Body of pancreas (tissue), 4 donors: ENCODE measurements around the gene RBM19.

ENCODE experiments used
- CTCF ChIP-seq, 7 experiments: fragments of 450-650 bp in 4 of 7; fragments of 200-600 bp in 3 of 7; sonication (generic) in 3 of 7; IDR thresholded peaks; one replicate each; pipeline ENCODE4 v1.5.1; 2016 to 2019; ENCODE audit warnings: antibody characterized with exemption in 7 of 7
- POLR2A ChIP-seq, 3 donors: fragments of 450-650 bp; IDR thresholded peaks; one replicate each; pipeline ENCODE4 v1.6.1; 2016; ENCODE audit warnings: antibody characterized with exemption in 3 of 3, mild to moderate bottlenecking in 2 of 3

DNA sequence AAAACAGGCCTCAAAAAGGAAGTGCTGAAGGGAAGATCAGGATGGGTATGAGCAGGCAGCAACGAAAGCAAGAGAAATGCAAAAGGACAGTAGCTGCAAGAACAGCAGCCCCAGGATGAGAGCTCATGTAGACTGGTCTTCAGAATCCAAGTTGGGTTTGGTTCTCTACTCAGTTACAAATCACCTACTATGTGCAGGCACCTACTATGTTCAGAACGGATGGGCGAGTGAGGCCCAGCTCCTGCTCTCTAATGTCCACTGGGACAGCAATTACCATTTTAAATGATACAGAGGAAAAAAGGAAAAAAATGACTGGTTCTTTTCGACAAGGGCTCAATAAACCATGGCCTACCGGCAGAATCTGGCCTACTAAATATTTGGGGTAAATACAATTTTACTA is 88.5 kb downstream of the RBM19 start:
- TF ChIP-seq CTCF (IDR thresholded peaks at IDR 0.05): no peak
- TF ChIP-seq POLR2A (IDR thresholded peaks at IDR 0.05): no peak
